HG03175 (cell line): ENCODE results near the gene UQCC5.
A peak's percentile ranks its signal among the peaks of the same experiment; 100 is the strongest.

Experiments
- ATAC-seq: cut with Tn5 transposase; IDR thresholded peaks from one replicate; pipeline ENCODE4 v1.9.1; 2021; ENCODE audit warnings: mild to moderate bottlenecking, moderate library complexity; ENCODE audit not compliant: unreplicated experiment

The UQCC5 gene, protein sequence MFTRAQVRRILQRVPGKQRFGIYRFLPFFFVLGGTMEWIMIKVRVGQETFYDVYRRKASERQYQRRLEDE

DNA sequence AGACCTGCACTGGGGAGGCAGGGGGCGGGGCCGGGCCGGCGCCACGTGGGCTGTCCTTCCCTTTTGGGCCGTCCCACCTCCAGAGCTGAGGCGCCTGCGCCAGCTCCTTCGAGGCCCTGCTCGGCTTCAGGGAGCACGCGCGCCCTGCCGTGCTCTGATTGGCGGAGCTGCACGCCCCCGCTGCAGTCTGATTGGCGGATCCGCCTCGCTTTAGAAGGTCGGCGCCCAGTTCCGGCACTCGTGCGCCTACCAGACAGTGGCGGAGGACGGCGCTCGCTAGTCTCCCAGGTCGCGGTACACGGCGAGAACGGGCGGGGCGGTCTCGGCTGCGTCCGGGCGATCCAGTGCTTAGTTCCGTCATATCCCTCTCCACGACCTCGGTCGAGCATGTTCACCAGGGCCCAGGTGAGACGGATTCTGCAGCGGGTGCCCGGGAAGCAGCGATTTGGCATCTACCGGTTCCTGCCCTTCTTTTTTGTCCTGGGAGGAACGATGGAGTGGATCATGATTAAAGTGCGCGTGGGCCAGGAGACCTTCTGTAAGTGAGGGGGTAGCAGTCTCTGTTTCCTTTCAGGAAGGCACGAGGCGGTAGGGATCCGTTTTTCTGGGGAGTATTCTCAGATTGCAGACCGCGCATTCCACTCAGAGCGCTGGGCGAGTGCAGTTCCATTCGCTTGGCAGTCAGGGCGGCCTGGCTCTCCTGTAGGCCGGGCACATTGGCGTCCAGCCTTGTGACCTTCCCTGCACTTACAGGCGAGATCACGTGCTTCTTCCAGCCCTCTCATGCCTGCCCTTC lies at the start of gene UQCC5:
TSS of gene UQCC5 (plus strand) at position 237 of the 796 bp plus-strand sequence. CDS start at position 388, 151 bp downstream.
- ATAC-seq = peak; percentile 85

DNA sequence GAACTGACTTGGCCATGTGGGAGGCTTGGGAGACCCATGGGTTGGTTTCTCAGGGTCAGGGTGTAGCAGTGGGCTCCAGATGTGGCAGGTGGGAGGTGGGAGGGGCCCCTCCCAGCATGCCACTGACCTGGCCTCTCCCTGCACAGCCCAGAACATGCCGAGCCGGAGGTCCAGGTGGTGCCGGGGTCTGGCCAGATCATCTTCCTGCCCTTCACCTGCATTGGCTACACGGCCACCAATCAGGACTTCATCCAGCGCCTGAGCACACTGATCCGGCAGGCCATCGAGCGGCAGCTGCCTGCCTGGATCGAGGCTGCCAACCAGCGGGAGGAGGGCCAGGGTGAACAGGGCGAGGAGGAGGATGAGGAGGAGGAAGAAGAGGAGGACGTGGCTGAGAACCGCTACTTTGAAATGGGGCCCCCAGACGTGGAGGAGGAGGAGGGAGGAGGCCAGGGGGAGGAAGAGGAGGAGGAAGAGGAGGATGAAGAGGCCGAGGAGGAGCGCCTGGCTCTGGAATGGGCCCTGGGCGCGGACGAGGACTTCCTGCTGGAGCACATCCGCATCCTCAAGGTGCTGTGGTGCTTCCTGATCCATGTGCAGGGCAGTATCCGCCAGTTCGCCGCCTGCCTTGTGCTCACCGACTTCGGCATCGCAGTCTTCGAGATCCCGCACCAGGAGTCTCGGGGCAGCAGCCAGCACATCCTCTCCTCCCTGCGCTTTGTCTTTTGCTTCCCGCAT lies 49.2 kb upstream of the UQCC5 start:
- ATAC-seq = no peak

GRCh38 chr3:52487788-52488691 lies 48.4 kb upstream of the UQCC5 start:
- ATAC-seq = no peak

- ATAC-seq = no peak
Observed at GRCh38 chr3:52488746-52489145, 47.7 kb upstream of the UQCC5 start.

- no peak for ATAC-seq
Observed at GRCh38 chr3:52489453-52489852, 47.0 kb upstream of the UQCC5 start.

DNA sequence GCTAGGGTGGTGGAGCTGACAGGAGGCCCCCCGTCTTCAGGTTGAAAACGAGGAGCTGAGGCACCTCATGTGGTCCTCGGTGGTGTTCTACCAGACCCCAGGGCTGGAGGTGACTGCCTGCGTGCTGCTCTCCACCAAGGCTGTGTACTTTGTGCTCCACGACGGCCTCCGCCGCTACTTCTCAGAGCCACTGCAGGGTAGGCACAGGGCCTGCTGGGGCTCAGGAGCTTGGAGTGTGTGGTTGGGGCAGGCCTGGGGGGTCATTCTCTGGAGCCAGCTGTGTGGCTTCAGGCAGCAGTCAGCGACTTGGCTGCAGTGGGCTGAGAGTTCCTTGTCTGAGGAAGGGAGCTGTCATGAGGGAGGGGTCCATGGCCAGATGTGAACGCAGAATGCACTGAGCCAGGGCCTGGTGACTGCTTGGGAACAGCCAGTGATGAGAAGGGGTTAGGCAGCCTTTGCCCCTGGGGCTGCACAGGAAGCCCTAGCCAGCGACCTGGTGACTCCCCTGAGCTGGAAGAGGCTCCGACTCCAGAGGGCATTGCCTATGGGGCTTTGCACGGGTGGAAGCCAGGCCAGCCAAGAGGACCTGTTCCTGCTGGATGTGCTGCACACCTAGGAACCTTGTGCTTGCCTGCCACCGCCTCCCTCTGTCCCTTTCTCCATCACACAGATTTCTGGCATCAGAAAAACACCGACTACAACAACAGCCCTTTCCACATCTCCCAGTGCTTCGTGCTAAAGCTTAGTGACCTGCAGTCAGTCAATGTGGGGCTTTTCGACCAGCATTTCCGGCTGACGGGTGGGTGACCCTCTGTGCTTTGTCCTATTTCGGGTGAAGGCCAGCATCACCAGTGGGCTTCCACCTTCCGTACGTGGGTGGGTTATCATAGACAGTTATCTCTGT lies 46.1 kb upstream of the UQCC5 start:
- ATAC-seq = no peak

- no peak for ATAC-seq
Observed at GRCh38 chr3:52490939-52491526, 45.4 kb upstream of the UQCC5 start.

DNA sequence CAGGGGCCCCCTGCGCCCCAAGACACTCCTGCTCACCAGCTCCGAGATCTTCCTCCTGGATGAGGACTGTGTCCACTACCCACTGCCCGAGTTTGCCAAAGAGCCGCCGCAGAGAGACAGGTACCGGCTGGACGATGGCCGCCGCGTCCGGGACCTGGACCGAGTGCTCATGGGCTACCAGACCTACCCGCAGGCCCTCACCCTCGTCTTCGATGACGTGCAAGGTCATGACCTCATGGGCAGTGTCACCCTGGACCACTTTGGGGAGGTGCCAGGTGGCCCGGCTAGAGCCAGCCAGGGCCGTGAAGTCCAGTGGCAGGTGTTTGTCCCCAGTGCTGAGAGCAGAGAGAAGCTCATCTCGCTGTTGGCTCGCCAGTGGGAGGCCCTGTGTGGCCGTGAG lies 44.3 kb upstream of the UQCC5 start:
- ATAC-seq = no peak

DNA sequence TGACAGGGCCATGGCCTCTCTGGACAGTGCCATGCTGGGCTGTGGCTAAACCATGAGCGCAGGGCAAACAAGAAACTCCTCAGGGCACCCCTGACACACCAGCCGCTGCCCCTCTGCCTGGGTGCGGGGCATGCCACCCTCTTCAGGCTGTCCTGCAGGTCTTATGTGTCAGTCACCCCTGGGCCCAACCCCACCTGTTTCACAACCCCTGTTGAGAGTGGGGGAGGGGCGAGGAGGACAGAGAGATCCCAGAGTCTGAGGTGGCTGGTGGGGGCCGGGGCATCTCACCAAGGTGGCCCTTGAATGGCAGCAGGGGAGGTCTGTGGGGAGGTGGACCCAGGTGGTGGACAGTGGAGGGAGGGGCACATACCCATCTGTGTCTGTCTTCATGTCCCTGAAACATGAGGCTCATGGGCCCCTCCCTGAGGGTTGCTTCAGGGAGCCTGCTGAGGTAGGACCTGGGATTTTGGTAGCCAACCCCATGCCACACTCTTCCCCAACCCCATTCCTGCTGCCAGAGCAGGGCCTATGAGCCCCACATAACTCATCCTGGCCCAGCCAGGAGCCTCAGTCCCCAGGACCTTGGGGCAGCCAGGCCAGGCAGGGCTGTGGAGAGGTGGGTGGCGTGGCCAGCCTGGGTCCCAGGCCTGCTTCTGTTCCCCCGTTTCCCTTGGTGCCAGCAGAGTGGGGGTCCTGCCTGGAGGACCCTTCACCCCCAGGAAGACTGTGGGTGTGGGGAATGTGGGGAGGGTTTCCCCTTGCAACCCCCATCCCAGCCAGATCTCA lies 43.0 kb upstream of the UQCC5 start:
- ATAC-seq = no peak

DNA sequence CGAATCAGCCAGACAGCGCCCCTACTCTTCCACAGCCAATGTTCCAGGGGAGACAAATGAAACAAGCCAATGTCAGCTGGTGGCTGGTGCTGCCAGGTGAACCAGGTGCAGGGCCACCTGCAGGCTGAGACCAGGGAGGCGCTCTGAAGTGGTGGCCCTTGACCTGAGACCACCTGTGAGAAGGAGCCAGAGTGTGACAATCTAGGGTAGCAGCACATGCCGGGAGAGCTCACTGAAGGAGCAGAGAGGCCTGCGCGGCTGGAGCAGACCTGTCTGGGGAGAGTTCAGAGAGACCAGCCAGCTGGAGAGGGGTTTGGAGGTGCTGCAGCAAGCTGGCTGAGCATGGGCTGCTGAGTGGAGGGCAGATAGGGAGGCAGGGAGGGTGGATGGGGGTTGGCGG lies 42.0 kb upstream of the UQCC5 start:
- ATAC-seq = no peak

GRCh38 chr3:52494886-52495495 lies 41.4 kb upstream of the UQCC5 start, which contains the start of gene STAB1:
Gene STAB1 (plus strand): TSS chr3:52495338. CDS start chr3:52495414, 76 bp downstream.
- ATAC-seq = no peak

DNA sequence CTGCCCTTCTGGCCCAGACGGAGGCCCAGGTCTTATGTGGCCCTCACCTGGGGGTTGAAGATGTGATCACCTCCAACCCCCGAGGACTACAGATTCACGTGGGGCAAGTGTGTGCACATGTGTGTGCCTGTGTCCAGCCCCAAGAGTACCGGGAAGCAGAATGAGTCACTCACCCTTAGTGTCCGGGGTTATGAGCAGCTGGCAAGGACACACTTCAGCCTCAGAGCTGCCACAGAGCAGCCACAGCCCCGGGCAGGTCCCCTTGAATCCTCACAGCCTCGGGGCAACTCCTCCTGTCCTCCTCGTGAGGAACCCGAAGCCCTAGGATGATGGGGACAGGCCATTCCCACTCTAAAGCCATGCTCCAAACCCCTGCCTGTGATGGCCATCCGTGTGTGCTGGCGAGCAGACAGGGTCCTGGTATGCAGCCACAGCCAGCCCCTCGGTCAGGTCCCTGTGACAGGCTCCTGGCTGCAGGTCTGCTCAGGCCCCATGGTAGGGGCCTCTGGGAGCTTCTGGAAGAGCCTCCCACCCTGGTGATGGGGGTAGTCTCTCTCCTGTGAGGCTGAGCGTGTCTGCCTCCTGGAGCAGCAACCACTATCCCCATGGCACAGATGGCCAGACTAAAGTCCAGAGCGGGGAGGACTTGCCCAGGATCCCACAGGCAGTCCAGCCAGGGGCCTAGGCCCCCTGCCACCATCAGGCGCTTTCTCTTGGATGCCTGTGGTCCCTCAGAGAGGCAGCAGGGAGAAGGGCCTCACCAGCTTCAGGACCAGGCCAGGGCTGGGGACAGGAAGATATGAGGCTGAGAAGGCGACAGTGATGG lies 40.4 kb upstream of the UQCC5 start:
- ATAC-seq = no peak

DNA sequence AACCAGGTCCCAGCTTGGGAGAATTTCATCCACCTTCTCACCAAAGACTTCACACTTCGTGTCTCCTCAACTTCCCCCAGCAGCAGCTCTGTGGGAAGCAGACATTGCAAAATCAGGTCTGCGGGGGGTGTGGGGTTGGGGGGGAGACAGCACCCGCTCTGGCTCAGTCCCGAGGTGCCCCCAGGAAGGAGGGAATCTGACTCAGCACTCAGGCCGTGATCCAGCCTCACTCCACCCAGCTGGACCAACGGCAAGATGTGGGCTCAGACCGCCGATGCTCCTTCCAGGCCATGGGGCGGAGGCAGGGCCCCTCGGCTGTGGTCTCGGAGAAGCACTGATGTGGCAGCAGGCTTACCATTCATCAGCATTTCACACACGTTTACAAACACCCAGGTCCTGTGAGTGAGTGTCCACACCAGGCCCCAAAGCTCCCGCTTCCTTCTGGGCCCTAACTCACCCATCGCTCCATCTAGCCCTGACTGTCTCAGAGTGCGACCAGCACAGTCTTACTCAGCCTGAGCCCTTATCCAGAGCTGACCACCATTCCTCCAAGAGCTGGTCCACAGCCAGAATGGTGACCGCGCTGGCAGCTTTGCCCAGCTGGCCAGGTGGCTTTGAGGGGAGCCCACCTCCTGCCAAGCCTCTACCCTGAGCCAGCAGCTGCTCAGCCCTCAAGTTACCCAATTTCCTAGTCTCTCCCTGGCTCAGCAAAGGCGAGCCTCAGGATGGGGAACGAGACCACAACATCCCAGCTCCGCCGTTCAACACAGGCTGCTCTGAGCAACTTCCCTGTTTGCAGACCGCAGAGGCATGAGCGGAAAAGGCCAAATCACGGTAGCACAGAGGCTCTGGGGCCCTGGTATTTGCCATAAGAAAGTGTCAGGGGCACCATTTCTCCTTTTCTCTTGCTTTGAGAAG lies 38.0 kb upstream of the UQCC5 start:
- ATAC-seq = no peak

DNA sequence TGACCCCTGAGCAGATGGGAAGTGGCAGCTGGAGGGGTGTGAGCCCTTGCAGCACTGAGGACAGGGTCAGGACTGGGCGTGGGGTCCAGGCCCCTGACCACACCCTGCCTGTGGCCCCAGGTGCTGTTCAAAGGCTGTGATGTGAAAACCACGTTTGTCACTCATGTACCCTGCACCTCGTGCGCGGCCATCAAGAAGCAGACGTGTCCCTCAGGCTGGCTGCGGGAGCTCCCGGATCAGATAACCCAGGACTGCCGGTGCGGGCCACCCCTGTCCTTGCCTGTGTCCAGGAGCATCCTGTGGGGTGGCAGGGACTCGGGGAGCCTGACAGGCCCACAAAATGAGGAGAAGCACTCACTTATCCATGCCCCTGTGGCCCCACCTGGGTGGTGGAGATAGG lies 35.4 kb upstream of the UQCC5 start:
- no peak for ATAC-seq

DNA sequence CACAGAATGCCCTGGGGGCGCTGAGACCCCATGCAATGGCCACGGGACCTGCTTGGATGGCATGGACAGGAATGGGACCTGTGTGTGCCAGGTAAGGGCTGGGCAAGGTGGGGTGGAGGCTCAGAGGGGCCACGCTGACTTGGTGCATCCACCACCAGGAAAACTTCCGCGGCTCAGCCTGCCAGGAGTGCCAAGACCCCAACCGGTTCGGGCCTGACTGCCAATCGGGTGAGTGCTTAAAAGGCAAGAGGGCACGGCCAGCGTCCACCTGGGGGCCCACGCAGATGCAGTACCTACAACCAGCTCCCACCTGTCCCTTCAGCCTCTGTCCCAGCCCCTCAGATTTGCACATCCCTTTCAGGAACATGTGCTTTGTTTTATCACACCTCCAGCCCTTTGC lies 34.4 kb upstream of the UQCC5 start:
- ATAC-seq = no peak

- no peak for ATAC-seq
Observed at GRCh38 chr3:52502808-52503350, 33.5 kb upstream of the UQCC5 start.
